DMS 273 (cell line): ENCODE measurements around the gene ETS2.
"Not testable (repeated sequence)": the region's sequence is repeated elsewhere in the genome, so short reads cannot be mapped to it uniquely, and the experiment has no call there.

Source experiments
- DNase-seq: peaks from one replicate; lab custom pipeline; 2025; ENCODE audit not compliant: unreplicated experiment; lab: John Stamatoyannopoulos, UW

Gene ETS2

GRCh38 chr21:38834725-38835124, 29.0 kb downstream of the ETS2 start:
- no peak for DNase-seq

- DNase-seq: no peak
Measured at GRCh38 chr21:38837806-38838461, 32.2 kb downstream of the ETS2 start.

- DNase-seq: no peak
Measured at GRCh38 chr21:38838598-38839327, 33.0 kb downstream of the ETS2 start.

GRCh38 chr21:38839328-38840286, 33.9 kb downstream of the ETS2 start:
- DNase-seq: no peak

GRCh38 chr21:38840456-38841300, 34.9 kb downstream of the ETS2 start:
- no peak for DNase-seq

- no peak for DNase-seq
Measured at GRCh38 chr21:38841472-38841871, 35.7 kb downstream of the ETS2 start.

GRCh38 chr21:38842079-38842478, 36.4 kb downstream of the ETS2 start:
- DNase-seq: no peak

- no peak for DNase-seq
Measured at GRCh38 chr21:38843379-38843778, 37.6 kb downstream of the ETS2 start.

GRCh38 chr21:38843806-38844503, 38.2 kb downstream of the ETS2 start:
- DNase-seq: no peak

- DNase-seq: not testable (repeated sequence)
Measured at GRCh38 chr21:38845374-38845773, 39.6 kb downstream of the ETS2 start.

GRCh38 chr21:38847556-38847955, 41.8 kb downstream of the ETS2 start:
- no peak for DNase-seq

- no peak for DNase-seq
Measured at GRCh38 chr21:38848187-38848609, 42.5 kb downstream of the ETS2 start.

GRCh38 chr21:38849776-38850175, 44.0 kb downstream of the ETS2 start:
- DNase-seq: no peak

- no peak for DNase-seq
Measured at GRCh38 chr21:38850277-38850951, 44.7 kb downstream of the ETS2 start.

- no peak for DNase-seq
Measured at GRCh38 chr21:38851101-38851500, 45.4 kb downstream of the ETS2 start.

- DNase-seq: no peak
Measured at GRCh38 chr21:38852278-38852677, 46.5 kb downstream of the ETS2 start.

GRCh38 chr21:38852708-38853107, 47.0 kb downstream of the ETS2 start:
- no peak for DNase-seq

GRCh38 chr21:38853421-38853919, 47.7 kb downstream of the ETS2 start:
- DNase-seq: peak; percentile 43

- no peak for DNase-seq
Measured at GRCh38 chr21:38857152-38857825, 51.6 kb downstream of the ETS2 start.
